HL-60 (cell line): ENCODE results near the gene GNS.

Source experiments
- DNase-seq, 2 experiments: peaks; one replicate each; pipeline ENCODE4 v3.0.0-alpha.2; 2010 to 2020; ENCODE audit warnings: low read depth in 1 of 2, low spot score in 1 of 2
- H3K27ac ChIP-seq: fragments of 250-450 bp; sonication (Bioruptor Pico); replicated peaks from 2 replicates; pipeline ENCODE4 v1.5.1; 2020; ENCODE audit warnings: mild to moderate bottlenecking, moderate library complexity
- H3K27me3 ChIP-seq: fragments of 250-450 bp; sonication (Bioruptor Pico); 2 replicates; pipeline ENCODE4 v1.5.1; 2021; ENCODE audit warnings: mild to moderate bottlenecking, moderate library complexity; ENCODE audit not compliant: insufficient read depth, poor library complexity, severe bottlenecking
- H3K4me3 ChIP-seq: replicated peaks from 2 replicates; pipeline ENCODE4 v1.5.1; 2011; ENCODE audit warnings: mild to moderate bottlenecking, control low read depth, low read length; ENCODE audit not compliant: insufficient read depth
- CTCF ChIP-seq: IDR thresholded peaks from one replicate; pipeline ENCODE4 v1.5.1; 2011; ENCODE audit warnings: low read length, control low read depth, inconsistent platforms; ENCODE audit not compliant: insufficient read depth
- GABPA ChIP-seq: IDR thresholded peaks from 2 replicates; pipeline ENCODE4 v1.6.1; 2012; ENCODE audit warnings: low read depth
- POLR2AphosphoS5 ChIP-seq: IDR thresholded peaks from 2 replicates; pipeline ENCODE4 v1.6.1; 2012; ENCODE audit warnings: low read depth
- REST ChIP-seq: IDR thresholded peaks from 2 replicates; pipeline ENCODE4 v1.6.1; 2012; ENCODE audit warnings: low read depth; ENCODE audit not compliant: insufficient replicate concordance
- SPI1 ChIP-seq: IDR thresholded peaks from 2 replicates; pipeline ENCODE4 v1.6.1; 2012; ENCODE audit warnings: low read depth, mild to moderate bottlenecking, borderline replicate concordance

The GNS gene

GRCh38 chr12:64718649-64719048 lies 40.6 kb downstream of the GNS start:
- no peak for TF ChIP-seq CTCF
- no peak for TF ChIP-seq GABPA
- no peak for TF ChIP-seq POLR2AphosphoS5
- TF ChIP-seq SPI1 = no peak
- TF ChIP-seq REST = no peak
- Histone ChIP-seq H3K27ac (no peak overlapping the region), H3K27me3 (no peaks in the 10 kb centered on the region), H3K4me3 (no peak overlapping the region)
- no peak for DNase-seq

- no peak overlapping the region for H3K4me3 ChIP-seq
- no peaks in the 10 kb centered on the region for H3K27me3 ChIP-seq
- H3K27ac ChIP-seq = no peak overlapping the region
- no peak for TF ChIP-seq SPI1
- TF ChIP-seq POLR2AphosphoS5 = no peak
- no peak for TF ChIP-seq CTCF
- no peak for TF ChIP-seq GABPA
- TF ChIP-seq REST = no peak
- no peak for DNase-seq
These were observed 42.3 kb downstream of the GNS start for GRCh38 chr12:64716839-64717455.

- no peak for TF ChIP-seq REST
- TF ChIP-seq GABPA = no peak
- TF ChIP-seq POLR2AphosphoS5 = no peak
- no peak for TF ChIP-seq SPI1
- TF ChIP-seq CTCF = no peak
- Histone ChIP-seq H3K27ac (no peak overlapping the region), H3K4me3 (no peak overlapping the region), H3K27me3 (no peaks in the 10 kb centered on the region)
- DNase-seq = no peak
These were observed 42.8 kb downstream of the GNS start for GRCh38 chr12:64716371-64716770.
